Left kidney (tissue), 2 donors: Measurements from ENCODE around the gene METTL1. TPM values are rescaled to one million over a fixed set of nuclear protein-coding genes. Genes with fewer than 3 reads are reported as not detected.
"Not testable (repeated sequence)": the region's sequence is repeated elsewhere in the genome, so short reads cannot be mapped to it uniquely, and the experiment has no call there.

Experiments used
- DNase-seq: peaks from one replicate; pipeline ENCODE4 v3.0.0-alpha.2; 2013
- polyA plus RNA-seq: library from polyadenylated mRNA; unstranded; fragments of 120-200 nt; gene quantifications from one replicate; pipeline ENCODE4 v1.2.1, GENCODE V29; 2013; ENCODE audit not compliant: insufficient read length

METTL1 gene
- polyA plus RNA-seq, 1 donor = 35.6 TPM

DNA sequence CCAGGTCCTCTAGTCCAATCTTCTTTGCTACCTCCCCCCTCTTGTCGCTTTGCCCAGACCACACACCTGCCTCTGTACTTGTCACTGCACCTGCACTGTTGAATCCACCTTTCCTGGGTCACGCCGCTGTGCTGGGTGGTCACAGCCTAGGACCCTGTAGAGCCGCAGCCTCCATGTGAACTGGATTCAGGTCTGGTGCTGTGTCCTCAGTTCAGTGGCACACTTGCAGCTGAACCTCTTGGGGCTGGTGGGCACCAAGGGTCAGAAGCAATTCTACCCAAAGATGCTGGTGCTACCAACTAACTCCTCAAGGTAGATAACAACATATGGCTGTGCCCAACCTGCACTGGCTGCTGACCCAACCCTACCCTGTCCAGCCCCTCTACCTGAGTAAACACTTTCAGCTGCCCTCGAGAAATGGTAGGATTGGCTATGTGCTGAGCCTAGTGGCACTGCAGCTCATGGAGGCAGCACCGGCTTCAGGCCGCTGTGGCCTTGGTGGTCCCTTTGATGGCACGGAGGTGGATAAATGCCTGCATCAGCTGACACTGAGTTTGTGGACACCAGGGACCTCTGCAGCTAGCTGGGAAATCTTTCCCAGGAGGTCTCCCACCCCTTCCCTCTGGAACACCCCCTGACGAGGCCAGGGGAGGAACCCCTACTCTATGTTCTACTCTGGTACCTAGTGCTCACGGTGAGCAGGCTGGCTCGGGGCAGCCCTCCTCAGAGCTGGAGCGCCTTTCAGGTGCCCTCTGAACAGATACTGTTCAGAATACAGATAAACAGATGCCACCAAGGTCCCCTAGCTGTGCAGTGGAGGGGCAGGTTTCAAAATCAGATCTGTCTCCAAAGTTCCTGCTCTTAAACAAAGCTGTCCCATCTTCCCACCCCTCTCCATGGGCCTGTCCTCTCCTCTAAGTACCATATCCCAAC is 47.6 kb downstream of the METTL1 start:
- no peak for DNase-seq

DNA sequence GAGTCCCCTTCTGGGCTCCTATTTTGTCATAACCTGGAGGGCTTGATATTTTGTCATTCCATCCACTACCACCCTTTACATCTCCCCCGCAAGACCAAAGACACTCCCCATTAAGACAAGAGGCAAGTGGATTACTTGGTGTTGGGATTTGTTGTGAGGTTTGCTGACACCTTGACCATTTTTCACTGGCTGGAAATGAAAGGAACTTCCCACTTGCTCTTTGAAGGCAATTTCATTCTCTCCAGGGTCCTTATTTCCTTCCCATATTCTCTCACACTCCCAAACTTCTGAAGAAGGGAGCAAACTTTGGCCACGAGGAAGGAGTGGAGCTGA is 48.3 kb downstream of the METTL1 start:
- no peak for DNase-seq

DNA sequence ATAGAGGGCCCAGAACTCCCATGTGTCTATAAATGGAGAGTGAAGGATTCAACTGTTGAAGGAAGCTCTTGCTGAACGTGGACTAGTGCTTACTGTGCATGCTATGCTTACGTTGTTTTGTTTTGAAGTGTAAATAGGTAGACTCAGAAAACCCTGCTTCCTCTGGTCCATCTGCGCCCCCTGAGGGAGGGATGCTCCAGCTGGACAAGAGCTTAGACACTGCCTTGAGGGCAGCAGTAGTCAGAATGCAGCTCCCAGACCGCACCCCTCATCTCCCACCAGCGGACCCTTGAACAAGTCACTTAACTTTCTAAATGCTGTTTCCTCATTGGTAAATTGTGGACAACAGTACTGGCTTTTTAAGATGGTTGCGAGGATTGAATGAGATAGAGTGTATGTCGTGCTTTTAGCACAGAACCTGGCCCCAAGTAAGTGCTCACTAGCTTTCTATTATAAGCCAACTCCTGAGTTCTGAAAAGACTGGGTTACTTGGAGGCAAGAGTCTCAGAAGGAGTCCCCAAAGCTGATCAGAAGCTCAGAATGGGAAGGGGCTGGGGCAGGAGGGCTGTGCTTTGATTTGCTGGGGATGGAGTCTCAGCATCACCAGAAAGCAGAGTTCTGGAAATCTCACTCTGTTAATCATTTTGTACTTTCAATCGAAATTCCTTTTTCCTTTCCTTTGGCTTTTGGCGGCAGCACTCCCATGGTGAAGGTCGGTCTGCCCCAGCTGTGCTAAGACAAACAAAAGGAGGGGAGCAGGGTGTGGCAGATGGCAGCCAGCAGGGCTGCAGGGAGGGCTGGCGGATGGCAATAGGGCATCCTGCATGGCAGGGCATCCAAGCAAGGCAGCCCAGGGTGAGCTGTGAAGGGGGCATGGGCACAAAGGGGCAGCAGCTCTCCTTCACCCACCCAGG is 48.9 kb downstream of the METTL1 start:
- DNase-seq = no peak

- not testable (repeated sequence) for DNase-seq
Observed at GRCh38 chr12:57721846-57722608, 49.9 kb downstream of the METTL1 start.

GRCh38 chr12:57720606-57721595 is 51.0 kb downstream of the METTL1 start:
- DNase-seq = no peak

- DNase-seq = no peak
Observed at GRCh38 chr12:57719777-57720605, 51.9 kb downstream of the METTL1 start.

GRCh38 chr12:57718641-57719528 is 53.0 kb downstream of the METTL1 start:
- DNase-seq = no peak

Other genes starting within 250 kb of the METTL1 start
- gene MBD6, start 249.3 kb downstream of the METTL1 start, polyA plus RNA-seq = 73.5 TPM
- 171 TPM for gene DCTN2, start 224.9 kb downstream of the METTL1 start, polyA plus RNA-seq
- 0.42 TPM for gene KIF5A, start 222.1 kb downstream of the METTL1 start, polyA plus RNA-seq
- gene PIP4K2C, start 180.9 kb downstream of the METTL1 start, polyA plus RNA-seq = 43.4 TPM
- gene DTX3, start 167.3 kb downstream of the METTL1 start, polyA plus RNA-seq = 65.0 TPM
- gene ARHGEF25, start 160.7 kb downstream of the METTL1 start, polyA plus RNA-seq = 30.5 TPM
- gene B4GALNT1, start 138.9 kb downstream of the METTL1 start, polyA plus RNA-seq = 0.80 TPM
- gene OS9, start 78.0 kb downstream of the METTL1 start, polyA plus RNA-seq = 212 TPM
- gene AGAP2, start 33.4 kb downstream of the METTL1 start, polyA plus RNA-seq = 1.2 TPM
- gene TSPAN31, start 27.1 kb downstream of the METTL1 start, polyA plus RNA-seq = 103 TPM
- 226 TPM for gene CDK4, start 19.8 kb downstream of the METTL1 start, polyA plus RNA-seq
- 20.0 TPM for gene MARCHF9, start 17.0 kb downstream of the METTL1 start, polyA plus RNA-seq
- gene CYP27B1, start 5.0 kb downstream of the METTL1 start, polyA plus RNA-seq = 2.0 TPM
- 13.2 TPM for gene EEF1AKMT3, start 509 bp upstream of the METTL1 start, polyA plus RNA-seq
- gene TSFM, start 10.7 kb upstream of the METTL1 start, polyA plus RNA-seq = 46.3 TPM
- 21.7 TPM for gene AVIL, start 46.6 kb upstream of the METTL1 start, polyA plus RNA-seq
- 251 TPM for gene CTDSP2, start 74.6 kb upstream of the METTL1 start, polyA plus RNA-seq
- gene ATP23, start 169.5 kb upstream of the METTL1 start, polyA plus RNA-seq = 11.0 TPM